BE2C (cell line): ENCODE measurements around the gene APOH.

Experiments used
- DNase-seq: peaks from one replicate; pipeline ENCODE4 v3.0.0-alpha.2; 2020
- H3K27me3 ChIP-seq: fragments of 250-450 bp; sonication (Bioruptor Pico); 2 replicates; pipeline ENCODE4 v1.5.1; 2020; ENCODE audit warnings: mild to moderate bottlenecking
- H3K36me3 ChIP-seq: fragments of 250-450 bp; sonication (Bioruptor Pico); 2 replicates; pipeline ENCODE4 v1.5.1; 2020; ENCODE audit warnings: mild to moderate bottlenecking
- H3K4me1 ChIP-seq: fragments of 250-450 bp; sonication (Bioruptor Pico); 2 replicates; pipeline ENCODE4 v1.5.1; 2020
- H3K4me3 ChIP-seq: 2 replicates; pipeline ENCODE4 v1.5.1; 2011; ENCODE audit warnings: low read depth, low read length
- H3K9me3 ChIP-seq: fragments of 250-450 bp; sonication (Bioruptor Pico); 2 replicates; pipeline ENCODE4 v1.5.1; 2020
- CTCF ChIP-seq: IDR thresholded peaks from 2 replicates; pipeline ENCODE4 v1.5.1; 2012; ENCODE audit warnings: mild to moderate bottlenecking, low read depth, low read length

The APOH gene

GRCh38 chr17:66241839-66242238 is 12.6 kb upstream of the APOH start:
- Histone ChIP-seq H3K9me3 (no peaks in the 10 kb centered on the region), H3K4me3 (no peak overlapping the region), H3K36me3 (no peaks in the 10 kb centered on the region), H3K4me1 (peaks cover 4% of the 10 kb centered on the region), H3K27me3 (no peaks in the 10 kb centered on the region)
- TF ChIP-seq CTCF, result no peak
- no peak for DNase-seq

GRCh38 chr17:66240630-66241029 is 11.4 kb upstream of the APOH start:
- no peaks in the 10 kb centered on the region for H3K36me3 ChIP-seq
- TF ChIP-seq CTCF, result no peak
- no peaks in the 10 kb centered on the region for H3K4me1 ChIP-seq
- H3K27me3 ChIP-seq, result no peaks in the 10 kb centered on the region
- H3K9me3 ChIP-seq, result no peaks in the 10 kb centered on the region
- H3K4me3 ChIP-seq, result no peak overlapping the region
- DNase-seq, result no peak

- H3K9me3 ChIP-seq, result no peaks in the 10 kb centered on the region
- no peaks in the 10 kb centered on the region for H3K36me3 ChIP-seq
- no peak for DNase-seq
- no peaks in the 10 kb centered on the region for H3K4me1 ChIP-seq
- no peak for TF ChIP-seq CTCF
- no peaks in the 10 kb centered on the region for H3K27me3 ChIP-seq
- H3K4me3 ChIP-seq, result no peak overlapping the region
Measured at GRCh38 chr17:66240013-66240412, 10.8 kb upstream of the APOH start.

- DNase-seq, result no peak
- no peak for TF ChIP-seq CTCF
- no peaks in the 10 kb centered on the region for H3K27me3 ChIP-seq
Measured at GRCh38 chr17:66235377-66235994, 6.3 kb upstream of the APOH start.

GRCh38 chr17:66234611-66235010 is 5.4 kb upstream of the APOH start:
- Histone ChIP-seq H3K36me3 (no peaks in the 10 kb centered on the region), H3K4me1 (no peaks in the 10 kb centered on the region), H3K9me3 (no peaks in the 10 kb centered on the region), H3K27me3 (no peaks in the 10 kb centered on the region), H3K4me3 (no peak overlapping the region)
- no peak for TF ChIP-seq CTCF
- DNase-seq, result no peak

More at GRCh38 chr17:66235377-66235994, 6.3 kb upstream of the APOH start:
- Histone ChIP-seq H3K4me3 (no peak overlapping the region), H3K4me1 (no peaks in the 10 kb centered on the region), H3K9me3 (no peaks in the 10 kb centered on the region), H3K36me3 (no peaks in the 10 kb centered on the region)

- DNase-seq, result no peak
- no peaks in the 10 kb centered on the region for H3K4me1 ChIP-seq
- H3K4me3 ChIP-seq, result no peak overlapping the region
- no peaks in the 10 kb centered on the region for H3K27me3 ChIP-seq
- no peaks in the 10 kb centered on the region for H3K36me3 ChIP-seq
- no peak for TF ChIP-seq CTCF
- H3K9me3 ChIP-seq, result no peaks in the 10 kb centered on the region
Measured at GRCh38 chr17:66233023-66233753, 4.0 kb upstream of the APOH start.
